ENCODE measurements around the gene KANK4. TPM values are rescaled to one million over a fixed set of nuclear protein-coding genes. Genes with fewer than 3 reads are reported as not detected.
"Not testable (repeated sequence)": the region's sequence is repeated elsewhere in the genome, so short reads cannot be mapped to it uniquely, and the experiment has no call there.

The KANK4 gene
- polyA plus RNA-seq, 3 donors, result not detected

DNA sequence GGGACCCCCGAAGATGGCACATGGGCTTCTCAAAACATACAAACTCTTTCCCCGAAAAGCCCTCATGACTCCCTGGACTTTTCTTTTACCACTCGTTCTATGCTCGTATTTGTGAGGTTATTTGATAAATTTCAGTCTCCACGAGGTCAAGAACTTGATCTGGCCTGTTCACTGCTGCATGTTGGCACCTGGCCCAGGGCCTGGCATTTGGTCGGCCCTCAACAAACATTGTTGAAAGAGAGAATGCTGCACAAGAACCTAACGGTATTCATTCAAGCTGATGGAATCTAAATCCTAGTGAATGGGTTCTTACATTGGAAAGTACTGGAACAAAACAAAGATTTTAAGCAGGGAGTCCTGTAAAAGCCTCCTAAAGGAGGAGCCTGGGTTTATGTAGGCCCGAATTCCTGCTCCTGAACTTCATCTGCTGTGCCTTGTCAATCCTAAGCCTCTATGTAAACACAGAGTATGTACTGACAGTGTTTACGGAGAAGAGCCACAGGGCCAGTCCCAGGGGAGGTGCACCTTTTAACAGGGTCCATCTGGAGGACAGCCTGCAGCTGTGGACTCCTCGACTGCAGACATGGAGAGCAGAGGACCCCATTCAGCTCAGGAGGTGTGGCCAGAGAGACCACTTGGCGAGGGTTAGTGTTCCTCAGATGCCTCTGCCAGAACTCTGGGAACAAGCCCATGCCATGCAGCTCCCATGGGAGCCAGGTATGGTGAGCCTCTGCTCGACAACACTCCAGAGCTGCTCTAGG is 77.7 kb downstream of the KANK4 start:
- peaks cover 2 to 9% (median 6%) of the 10 kb centered on the region in 7 donors for H3K9me3 Mint-ChIP-seq
- peaks cover 5% of the 10 kb centered on the region for H3K4me1 Mint-ChIP-seq
- no peak overlapping the region for H3K27ac Mint-ChIP-seq
- Histone ChIP-seq H3K4me3 (replicated peaks in 1 of 3; ENCODE audit: low read depth in 2 of 3, low read length in 3 of 3) (no peak overlapping the region), H3K36me3 (replicated peaks in 1 of 2; ENCODE audit: control insufficient read depth in 1 of 2, insufficient read depth in 2 of 2, low read length in 2 of 2) (no peaks in the 10 kb centered on the region), H2AFZ (ENCODE audit: insufficient read depth, low read depth, low read length, poor library complexity, severe bottlenecking) (no peak overlapping the region), H3K9ac (ENCODE audit: insufficient read depth, low read length, poor library complexity, severe bottlenecking) (no peak overlapping the region), H3K4me1 (ENCODE audit: control insufficient read depth in 1 of 2, insufficient read depth in 2 of 2, low read length in 2 of 2) (no peaks in the 10 kb centered on the region), H3K9me3 (replicated peaks in 1 of 2; ENCODE audit: control insufficient read depth in 1 of 2, insufficient read depth in 1 of 2, low read length in 2 of 2) (peaks cover 0 to 4% of the 10 kb centered on the region in 2 donors), H3K4me2 (replicated peaks; ENCODE audit: extremely low read depth, low read length, poor library complexity, severe bottlenecking) (no peak overlapping the region), H3K27me3 (ENCODE audit: control insufficient read depth in 2 of 2, insufficient read depth in 2 of 2, low read length in 2 of 2) (no peaks in the 10 kb centered on the region), H4K20me1 (ENCODE audit: insufficient read depth, low read length) (no peaks in the 10 kb centered on the region), H3K79me2 (ENCODE audit: insufficient read depth, low read length) (no peaks in the 10 kb centered on the region), H3K27ac (ENCODE audit: low read depth in 1 of 2, low read length in 2 of 2) (no peak overlapping the region)
- H3K36me3 Mint-ChIP-seq, result no peaks in the 10 kb centered on the region
- H3K4me3 Mint-ChIP-seq, result no peak overlapping the region
- intact Hi-C loops (cut with micrococcal nuclease), result no loop called here
- no peak for DNase-seq
- 90% methylated on average over 7 of the region's 12 CpGs for WGBS (ENCODE audit: insufficient coverage)
- TF ChIP-seq, protein P1, sequence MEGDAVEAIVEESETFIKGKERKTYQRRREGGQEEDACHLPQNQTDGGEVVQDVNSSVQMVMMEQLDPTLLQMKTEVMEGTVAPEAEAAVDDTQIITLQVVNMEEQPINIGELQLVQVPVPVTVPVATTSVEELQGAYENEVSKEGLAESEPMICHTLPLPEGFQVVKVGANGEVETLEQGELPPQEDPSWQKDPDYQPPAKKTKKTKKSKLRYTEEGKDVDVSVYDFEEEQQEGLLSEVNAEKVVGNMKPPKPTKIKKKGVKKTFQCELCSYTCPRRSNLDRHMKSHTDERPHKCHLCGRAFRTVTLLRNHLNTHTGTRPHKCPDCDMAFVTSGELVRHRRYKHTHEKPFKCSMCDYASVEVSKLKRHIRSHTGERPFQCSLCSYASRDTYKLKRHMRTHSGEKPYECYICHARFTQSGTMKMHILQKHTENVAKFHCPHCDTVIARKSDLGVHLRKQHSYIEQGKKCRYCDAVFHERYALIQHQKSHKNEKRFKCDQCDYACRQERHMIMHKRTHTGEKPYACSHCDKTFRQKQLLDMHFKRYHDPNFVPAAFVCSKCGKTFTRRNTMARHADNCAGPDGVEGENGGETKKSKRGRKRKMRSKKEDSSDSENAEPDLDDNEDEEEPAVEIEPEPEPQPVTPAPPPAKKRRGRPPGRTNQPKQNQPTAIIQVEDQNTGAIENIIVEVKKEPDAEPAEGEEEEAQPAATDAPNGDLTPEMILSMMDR (IDR thresholded peaks at IDR 0.05), result no peak
- H3K27me3 Mint-ChIP-seq (ENCODE audit: low read depth in 3 of 3), result peaks cover 0 to 6% (median 0%) of the 10 kb centered on the region in 3 donors

DNA sequence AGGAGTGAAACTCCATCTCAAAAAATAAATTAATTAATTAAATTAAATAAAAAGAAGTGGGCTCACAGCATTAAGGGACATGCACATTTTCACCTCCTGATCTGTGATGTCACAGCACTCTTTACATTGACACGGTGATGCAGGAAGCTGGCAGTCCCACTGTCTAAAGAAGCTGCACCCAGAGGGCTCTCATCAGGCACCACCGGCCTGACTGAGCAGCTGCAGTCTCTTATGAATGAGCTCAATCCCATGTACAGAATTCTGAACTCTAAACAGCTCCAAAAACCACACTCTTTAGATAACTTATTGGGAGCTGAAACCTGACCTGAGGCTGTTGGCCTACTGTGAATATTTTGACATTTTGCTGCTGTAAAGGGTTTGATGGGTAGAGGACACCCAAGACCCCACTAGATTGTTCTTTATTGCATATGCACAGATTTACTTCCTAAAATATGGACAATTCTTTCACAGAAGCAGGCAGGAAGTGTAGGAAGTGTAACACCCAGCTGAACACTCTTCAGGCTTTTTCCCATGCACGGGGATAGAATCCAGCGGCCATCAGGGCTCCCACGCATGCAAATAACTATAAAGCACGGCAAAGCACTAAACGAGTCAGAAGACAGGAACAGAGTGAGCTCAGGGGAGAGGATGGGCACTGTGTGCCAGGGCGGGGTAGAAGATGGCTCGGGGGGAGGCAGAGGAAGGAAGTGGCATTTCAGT is 78.4 kb downstream of the KANK4 start:
- H3K9me3 ChIP-seq (replicated peaks in 1 of 2; ENCODE audit: control insufficient read depth in 1 of 2, insufficient read depth in 1 of 2, low read length in 2 of 2), result peaks cover 0 to 4% of the 10 kb centered on the region in 2 donors
- no peaks in the 10 kb centered on the region for H3K79me2 ChIP-seq (ENCODE audit: insufficient read depth, low read length)
- H3K9ac ChIP-seq (ENCODE audit: insufficient read depth, low read length, poor library complexity, severe bottlenecking), result no peak overlapping the region
- no peak overlapping the region for H2AFZ ChIP-seq (ENCODE audit: insufficient read depth, low read depth, low read length, poor library complexity, severe bottlenecking)
- 83% methylated on average over 5 of the region's 9 CpGs for WGBS (ENCODE audit: insufficient coverage)
- Mint-ChIP-seq H3K9me3 (peaks cover 2 to 9% (median 6%) of the 10 kb centered on the region in 7 donors), H3K36me3 (no peaks in the 10 kb centered on the region), H3K4me1 (peaks cover 5% of the 10 kb centered on the region), H3K27ac (no peak overlapping the region), H3K27me3 (ENCODE audit: low read depth in 3 of 3) (peaks cover 0 to 6% (median 0%) of the 10 kb centered on the region in 3 donors), H3K4me3 (no peak overlapping the region)
- no peaks in the 10 kb centered on the region for H3K4me1 ChIP-seq (ENCODE audit: control insufficient read depth in 1 of 2, insufficient read depth in 2 of 2, low read length in 2 of 2)
- H3K4me2 ChIP-seq (replicated peaks; ENCODE audit: extremely low read depth, low read length, poor library complexity, severe bottlenecking), result no peak overlapping the region
- no peak overlapping the region for H3K27ac ChIP-seq (ENCODE audit: low read depth in 1 of 2, low read length in 2 of 2)
- DNase-seq, result no peak
- intact Hi-C loops (cut with micrococcal nuclease), result no loop called here
- H4K20me1 ChIP-seq (ENCODE audit: insufficient read depth, low read length), result no peaks in the 10 kb centered on the region
- TF ChIP-seq, protein P1 (IDR thresholded peaks at IDR 0.05), result no peak
- no peak overlapping the region for H3K4me3 ChIP-seq (replicated peaks in 1 of 3; ENCODE audit: low read depth in 2 of 3, low read length in 3 of 3)
- H3K36me3 ChIP-seq (replicated peaks in 1 of 2; ENCODE audit: control insufficient read depth in 1 of 2, insufficient read depth in 2 of 2, low read length in 2 of 2), result no peaks in the 10 kb centered on the region
- H3K27me3 ChIP-seq (ENCODE audit: control insufficient read depth in 2 of 2, insufficient read depth in 2 of 2, low read length in 2 of 2), result no peaks in the 10 kb centered on the region

DNA sequence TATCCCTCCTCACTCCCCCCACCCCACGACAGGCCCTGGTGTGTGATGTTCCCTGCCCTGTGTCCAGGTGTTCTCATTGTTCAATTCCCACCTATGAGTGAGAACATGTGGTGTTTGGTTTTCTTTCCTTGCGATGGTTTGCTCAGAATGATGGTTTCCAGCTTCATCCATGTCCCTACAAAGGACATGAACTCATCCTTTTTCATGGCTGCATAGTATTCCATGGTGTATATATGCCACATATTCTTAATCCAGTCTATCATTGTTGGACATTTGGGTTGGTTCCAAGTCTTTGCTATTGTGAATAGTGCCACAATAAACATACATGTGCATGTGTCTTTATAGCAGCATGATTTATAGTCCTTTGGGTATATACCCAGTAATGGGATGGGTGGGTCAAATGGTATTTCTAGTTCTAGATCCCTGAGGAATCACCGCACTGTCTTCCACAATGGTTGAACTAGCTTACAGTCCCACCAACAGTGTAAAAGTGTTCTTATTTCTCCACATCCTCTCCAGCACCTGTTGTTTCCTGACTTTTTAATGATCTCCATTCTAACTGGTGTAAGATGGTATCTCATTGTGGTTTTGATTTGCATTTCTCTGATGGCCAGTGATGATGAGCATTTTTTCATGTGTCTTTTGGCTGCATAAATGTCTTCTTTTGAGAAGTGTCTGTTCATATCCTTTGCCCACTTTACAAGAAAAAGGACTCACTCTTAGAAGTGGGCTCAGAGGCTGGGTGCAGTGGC is 79.4 kb downstream of the KANK4 start:
- H3K36me3 Mint-ChIP-seq; H3K4me3 Mint-ChIP-seq; H3K4me1 Mint-ChIP-seq; intact Hi-C loops (cut with micrococcal nuclease); H3K27me3 Mint-ChIP-seq (ENCODE audit: low read depth in 3 of 3); H3K4me3 ChIP-seq (replicated peaks in 1 of 3; ENCODE audit: low read depth in 2 of 3, low read length in 3 of 3); H3K9me3 ChIP-seq (replicated peaks in 1 of 2; ENCODE audit: control insufficient read depth in 1 of 2, insufficient read depth in 1 of 2, low read length in 2 of 2); H3K27ac ChIP-seq (ENCODE audit: low read depth in 1 of 2, low read length in 2 of 2); H3K9me3 Mint-ChIP-seq; H3K27ac Mint-ChIP-seq; H3K36me3 ChIP-seq (replicated peaks in 1 of 2; ENCODE audit: control insufficient read depth in 1 of 2, insufficient read depth in 2 of 2, low read length in 2 of 2); H2AFZ ChIP-seq (ENCODE audit: insufficient read depth, low read depth, low read length, poor library complexity, severe bottlenecking); H3K27me3 ChIP-seq (ENCODE audit: control insufficient read depth in 2 of 2, insufficient read depth in 2 of 2, low read length in 2 of 2); H3K9ac ChIP-seq (ENCODE audit: insufficient read depth, low read length, poor library complexity, severe bottlenecking); H4K20me1 ChIP-seq (ENCODE audit: insufficient read depth, low read length); H3K4me1 ChIP-seq (ENCODE audit: control insufficient read depth in 1 of 2, insufficient read depth in 2 of 2, low read length in 2 of 2); H3K79me2 ChIP-seq (ENCODE audit: insufficient read depth, low read length); H3K4me2 ChIP-seq (replicated peaks; ENCODE audit: extremely low read depth, low read length, poor library complexity, severe bottlenecking); DNase-seq: not testable (repeated sequence)
- no CpG with 5 or more reads among the region's 3 CpGs for WGBS (ENCODE audit: insufficient coverage)
